ENCODE results near the gene BFSP1.

DNA sequence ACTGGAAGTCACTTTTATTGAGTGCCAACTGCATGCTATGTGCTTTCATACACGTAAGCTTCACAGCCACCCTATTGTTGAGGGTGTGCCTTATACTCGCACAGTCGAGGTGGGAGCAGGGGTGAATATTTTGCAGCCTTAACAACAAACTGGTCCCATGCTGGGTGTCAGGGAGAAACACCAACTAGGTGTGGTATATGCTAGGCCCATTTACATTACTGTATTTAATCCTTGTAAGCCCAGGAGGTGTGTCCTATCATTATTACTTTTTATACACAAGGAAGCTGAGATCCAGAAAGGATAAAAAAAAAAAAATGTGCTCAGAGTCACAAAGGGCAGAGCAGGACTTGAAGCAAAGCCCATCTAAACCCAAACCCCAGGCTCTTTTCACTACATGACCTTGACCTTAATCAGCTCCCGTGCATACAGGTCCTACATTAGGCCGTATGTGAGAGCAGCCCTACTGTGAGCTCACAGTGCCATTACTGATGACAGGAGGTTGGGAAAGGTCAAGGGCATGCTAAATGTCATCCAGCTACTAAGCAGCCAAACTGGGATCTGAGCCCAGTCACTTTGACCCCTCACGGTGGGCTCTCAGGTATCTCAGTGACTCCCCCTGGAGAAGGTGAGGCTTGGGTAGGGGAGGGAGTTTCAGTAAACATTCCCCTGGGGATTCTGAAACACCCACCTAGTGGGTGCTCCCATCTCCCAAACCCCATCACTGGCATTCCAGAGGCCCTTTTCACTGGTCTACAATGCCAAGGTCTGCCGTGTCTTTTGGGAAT is 61.7 kb downstream of the BFSP1 start:
- TF ChIP-seq, protein P1, sequence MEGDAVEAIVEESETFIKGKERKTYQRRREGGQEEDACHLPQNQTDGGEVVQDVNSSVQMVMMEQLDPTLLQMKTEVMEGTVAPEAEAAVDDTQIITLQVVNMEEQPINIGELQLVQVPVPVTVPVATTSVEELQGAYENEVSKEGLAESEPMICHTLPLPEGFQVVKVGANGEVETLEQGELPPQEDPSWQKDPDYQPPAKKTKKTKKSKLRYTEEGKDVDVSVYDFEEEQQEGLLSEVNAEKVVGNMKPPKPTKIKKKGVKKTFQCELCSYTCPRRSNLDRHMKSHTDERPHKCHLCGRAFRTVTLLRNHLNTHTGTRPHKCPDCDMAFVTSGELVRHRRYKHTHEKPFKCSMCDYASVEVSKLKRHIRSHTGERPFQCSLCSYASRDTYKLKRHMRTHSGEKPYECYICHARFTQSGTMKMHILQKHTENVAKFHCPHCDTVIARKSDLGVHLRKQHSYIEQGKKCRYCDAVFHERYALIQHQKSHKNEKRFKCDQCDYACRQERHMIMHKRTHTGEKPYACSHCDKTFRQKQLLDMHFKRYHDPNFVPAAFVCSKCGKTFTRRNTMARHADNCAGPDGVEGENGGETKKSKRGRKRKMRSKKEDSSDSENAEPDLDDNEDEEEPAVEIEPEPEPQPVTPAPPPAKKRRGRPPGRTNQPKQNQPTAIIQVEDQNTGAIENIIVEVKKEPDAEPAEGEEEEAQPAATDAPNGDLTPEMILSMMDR (conservative IDR thresholded peaks at IDR 0.05 in 1 of 2, IDR thresholded peaks at IDR 0.05 in 1 of 2; ENCODE audit: low read depth in 1 of 2, low read length in 2 of 2): no peak
- no peak for TF ChIP-seq EZH2 (IDR thresholded peaks at IDR 0.05; ENCODE audit: low read length, missing control alignments)

Measured in fibroblast of lung (primary cell).